Stimulated activated CD4-positive, alpha-beta T cell treated with anti-CD3 and anti-CD28 coated beads, Interleukin-2, amount 100 ng/mL, for 48 hours (primary cell): Measurements from ENCODE around the gene FCER1A.

ENCODE experiments used
- DNase-seq, 2 donors: peaks; one replicate each; pipeline ENCODE4 v3.0.0-alpha.2; 2020

The FCER1A gene

GRCh38 chr1:159352436-159352835, 50.3 kb downstream of the FCER1A start:
- no peak for DNase-seq
